ENCODE data around the gene TCF25.
"Not testable (repeated sequence)": the region's sequence is repeated elsewhere in the genome, so short reads cannot be mapped to it uniquely, and the experiment has no call there.

Gene TCF25

GRCh38 chr16:89921131-89921701 lies 47.8 kb downstream of the TCF25 start:
- no peak for FAIRE-seq

- no peak for FAIRE-seq
Measured at GRCh38 chr16:89921702-89922476, 48.5 kb downstream of the TCF25 start.

DNA sequence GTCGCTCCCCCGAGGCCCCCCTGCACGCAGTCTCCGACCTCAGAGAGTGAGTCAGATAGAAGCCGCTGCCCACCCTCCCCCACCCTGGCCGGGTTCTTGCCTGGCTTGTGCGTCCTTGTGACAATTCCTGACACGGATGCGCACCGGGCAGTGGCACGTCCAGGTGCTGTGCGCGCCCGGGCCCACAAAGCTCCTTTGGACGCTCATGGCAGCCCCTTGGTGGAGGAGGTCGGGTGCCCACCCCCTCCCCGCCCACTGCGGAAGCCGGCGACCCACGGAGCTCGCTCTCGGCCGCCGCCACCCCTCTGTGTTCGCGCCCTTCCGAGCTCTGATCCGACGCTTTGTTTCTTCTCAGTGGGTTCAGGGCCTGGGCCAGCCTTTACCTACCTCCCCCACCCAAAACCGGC lies 49.1 kb downstream of the TCF25 start:
- no peak for FAIRE-seq

GRCh38 chr16:89922884-89923639 lies 49.7 kb downstream of the TCF25 start, which contains the start of gene TUBB3:
Gene TUBB3, plus strand, starts transcription at chr16:89923342. Its CDS starts 60 bp downstream, at chr16:89923402.
- no peak for FAIRE-seq

GRCh38 chr16:89923640-89924296 lies 50.4 kb downstream of the TCF25 start:
- no peak for FAIRE-seq

DNA sequence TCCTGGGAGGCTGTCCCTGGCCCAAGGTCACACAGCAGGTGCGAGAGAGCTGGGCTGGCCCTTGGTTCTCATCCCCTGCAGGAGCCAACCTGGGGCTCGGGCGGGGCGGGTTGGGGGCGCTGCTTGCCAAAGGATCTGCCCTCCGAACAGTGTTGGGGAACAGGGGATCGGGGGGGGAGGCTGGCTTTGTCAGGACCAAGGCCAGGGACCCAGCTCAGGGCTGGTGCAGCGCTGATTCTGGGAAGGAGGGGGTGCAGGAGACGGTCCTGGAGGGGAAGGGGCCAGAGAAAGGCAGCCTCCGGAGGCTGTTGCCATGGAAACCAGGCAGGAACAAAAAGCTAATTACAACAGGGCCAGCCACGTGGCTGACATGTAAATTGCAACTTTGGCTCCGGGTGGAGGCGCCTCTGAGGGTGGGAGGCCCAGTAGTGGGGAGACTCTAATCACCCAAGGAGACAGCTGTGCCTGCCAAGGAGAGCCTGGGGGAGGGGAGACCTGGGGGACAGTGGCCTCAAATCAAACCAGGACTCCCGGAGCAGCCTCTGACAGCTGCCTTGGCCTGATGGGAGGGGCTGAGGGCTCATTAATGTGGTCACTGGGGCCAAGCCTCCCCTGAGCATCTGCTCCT lies 51.0 kb downstream of the TCF25 start:
- no peak for FAIRE-seq

- FAIRE-seq: no peak
Measured at GRCh38 chr16:89924925-89925307, 51.5 kb downstream of the TCF25 start.

- FAIRE-seq: no peak
Measured at GRCh38 chr16:89925596-89926079, 52.2 kb downstream of the TCF25 start.

DNA sequence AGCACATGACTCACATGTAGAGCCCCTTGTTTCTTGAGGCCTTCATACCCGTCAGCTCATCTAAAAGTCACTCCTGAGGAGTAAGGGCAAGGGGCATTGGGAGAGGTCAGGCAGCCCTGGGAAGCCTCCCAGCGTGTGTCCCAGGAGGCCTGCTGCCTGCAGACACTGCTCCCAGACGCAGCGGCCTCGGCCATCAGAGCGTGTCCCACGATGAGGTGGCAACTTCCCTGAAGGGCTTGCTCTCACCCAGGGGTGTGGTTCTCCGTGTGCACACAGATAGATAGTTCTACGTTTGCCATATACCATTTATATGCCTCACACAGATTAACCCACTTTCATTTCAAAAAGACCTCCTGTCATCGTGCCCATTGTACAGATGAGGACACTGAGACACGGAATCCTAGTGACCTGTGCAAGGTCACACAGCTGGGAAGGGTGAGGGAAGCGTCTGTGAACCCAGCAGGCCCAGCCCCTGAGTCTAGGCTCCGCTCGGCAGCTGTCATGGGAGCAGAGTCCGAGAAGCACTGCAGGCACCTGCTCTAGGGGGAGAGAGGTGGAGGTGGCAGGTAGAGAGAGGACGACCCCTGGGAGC lies 58.0 kb downstream of the TCF25 start:
- no peak for FAIRE-seq

DNA sequence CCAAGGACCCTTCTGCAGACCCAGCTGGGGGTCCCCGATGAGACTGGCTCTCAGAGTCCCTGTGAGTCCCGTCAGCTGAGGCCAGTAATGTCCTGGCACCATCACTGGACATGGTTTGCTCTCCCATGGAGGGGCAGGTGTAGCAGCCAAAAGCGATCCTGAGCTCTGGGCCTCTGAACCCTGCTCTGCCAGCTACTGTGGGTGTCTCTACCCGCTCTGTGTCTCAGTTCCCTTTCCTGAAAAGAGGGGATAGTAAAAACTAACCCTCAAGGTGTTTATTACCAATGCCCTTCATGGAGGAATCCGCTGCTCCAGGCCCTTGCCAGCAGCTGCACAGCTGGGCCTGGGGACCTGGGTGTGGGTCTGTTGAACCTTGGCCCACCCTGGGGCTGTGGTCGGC lies 58.6 kb downstream of the TCF25 start:
- FAIRE-seq: no peak

DNA sequence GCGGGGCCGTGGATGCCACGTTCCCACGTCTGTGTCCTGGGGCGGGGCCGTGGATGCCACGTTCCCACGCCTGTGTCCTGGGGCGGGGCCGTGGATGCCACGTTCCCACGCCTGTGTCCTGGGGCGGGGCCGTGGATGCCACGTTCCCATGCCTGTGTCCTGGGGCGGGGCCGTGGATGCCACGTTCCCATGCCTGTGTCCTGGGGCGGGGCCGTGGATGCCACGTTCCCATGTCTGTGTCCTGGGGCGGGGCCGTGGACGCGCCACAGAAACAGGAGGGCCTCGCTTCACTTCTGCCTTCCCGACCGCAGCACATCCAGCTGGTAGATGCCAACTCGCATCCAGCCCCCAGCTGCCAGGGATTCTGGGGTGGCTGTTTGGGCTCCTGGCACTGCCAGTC lies 60.6 kb downstream of the TCF25 start:
- not testable (repeated sequence) for FAIRE-seq

DNA sequence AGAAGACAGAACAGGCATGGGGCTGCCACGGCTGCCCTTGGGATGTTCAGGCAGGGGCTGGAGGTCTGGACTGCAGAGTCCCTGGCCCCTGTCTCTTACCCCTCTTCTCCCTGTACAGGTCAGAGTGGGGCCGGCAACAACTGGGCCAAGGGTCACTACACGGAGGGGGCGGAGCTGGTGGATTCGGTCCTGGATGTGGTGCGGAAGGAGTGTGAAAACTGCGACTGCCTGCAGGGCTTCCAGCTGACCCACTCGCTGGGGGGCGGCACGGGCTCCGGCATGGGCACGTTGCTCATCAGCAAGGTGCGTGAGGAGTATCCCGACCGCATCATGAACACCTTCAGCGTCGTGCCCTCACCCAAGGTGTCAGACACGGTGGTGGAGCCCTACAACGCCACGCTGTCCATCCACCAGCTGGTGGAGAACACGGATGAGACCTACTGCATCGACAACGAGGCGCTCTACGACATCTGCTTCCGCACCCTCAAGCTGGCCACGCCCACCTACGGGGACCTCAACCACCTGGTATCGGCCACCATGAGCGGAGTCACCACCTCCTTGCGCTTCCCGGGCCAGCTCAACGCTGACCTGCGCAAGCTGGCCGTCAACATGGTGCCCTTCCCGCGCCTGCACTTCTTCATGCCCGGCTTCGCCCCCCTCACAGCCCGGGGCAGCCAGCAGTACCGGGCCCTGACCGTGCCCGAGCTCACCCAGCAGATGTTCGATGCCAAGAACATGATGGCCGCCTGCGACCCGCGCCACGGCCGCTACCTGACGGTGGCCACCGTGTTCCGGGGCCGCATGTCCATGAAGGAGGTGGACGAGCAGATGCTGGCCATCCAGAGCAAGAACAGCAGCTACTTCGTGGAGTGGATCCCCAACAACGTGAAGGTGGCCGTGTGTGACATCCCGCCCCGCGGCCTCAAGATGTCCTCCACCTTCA lies 61.5 kb downstream of the TCF25 start:
- no peak for FAIRE-seq

- not testable (repeated sequence) for FAIRE-seq
Measured at GRCh38 chr16:89935620-89936019, 62.2 kb downstream of the TCF25 start.

GRCh38 chr16:89936034-89936433 lies 62.6 kb downstream of the TCF25 start:
- no peak for FAIRE-seq

DNA sequence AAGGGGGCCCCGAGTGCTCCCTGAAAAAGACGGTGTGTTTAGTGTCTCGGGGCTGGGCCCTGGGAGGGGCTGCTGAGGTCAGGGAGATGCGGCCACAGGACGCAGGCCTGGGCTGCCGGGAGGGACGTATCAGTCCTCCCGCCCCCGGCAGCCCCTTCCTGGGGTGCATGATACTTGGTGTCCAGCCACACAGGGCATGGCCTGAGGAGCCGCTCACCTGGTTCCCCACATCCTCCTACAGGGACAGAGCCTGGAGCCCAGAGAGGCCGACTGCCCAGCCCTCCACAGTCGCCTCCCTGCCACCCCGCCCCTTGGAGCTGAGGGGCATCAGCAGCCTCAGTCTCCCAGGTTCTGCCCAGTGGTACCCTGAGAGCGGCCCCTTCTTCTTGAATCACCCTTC lies 63.1 kb downstream of the TCF25 start:
- FAIRE-seq: no peak

DNA sequence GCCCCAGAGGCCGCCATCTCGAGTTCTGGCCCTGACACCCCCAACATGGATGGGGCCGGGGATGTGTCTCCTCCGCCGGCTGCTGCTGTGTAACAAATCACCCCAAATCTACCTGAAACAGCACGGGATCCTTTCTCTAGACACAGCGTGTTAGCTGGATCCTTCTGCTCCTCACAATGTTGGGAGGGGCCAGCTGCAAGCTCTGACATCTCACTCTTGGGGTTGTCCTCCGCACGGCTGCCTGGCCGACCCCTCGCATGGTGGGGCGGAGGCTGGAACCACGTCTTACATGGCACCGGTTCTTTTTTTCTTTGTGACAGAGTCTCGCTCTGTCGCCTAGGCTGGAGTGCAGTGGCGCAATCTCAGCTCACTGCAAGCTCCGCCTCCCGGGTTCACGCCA lies 63.6 kb downstream of the TCF25 start:
- no peak for FAIRE-seq

GRCh38 chr16:89938175-89938885 lies 64.9 kb downstream of the TCF25 start:
- FAIRE-seq: no peak

DNA sequence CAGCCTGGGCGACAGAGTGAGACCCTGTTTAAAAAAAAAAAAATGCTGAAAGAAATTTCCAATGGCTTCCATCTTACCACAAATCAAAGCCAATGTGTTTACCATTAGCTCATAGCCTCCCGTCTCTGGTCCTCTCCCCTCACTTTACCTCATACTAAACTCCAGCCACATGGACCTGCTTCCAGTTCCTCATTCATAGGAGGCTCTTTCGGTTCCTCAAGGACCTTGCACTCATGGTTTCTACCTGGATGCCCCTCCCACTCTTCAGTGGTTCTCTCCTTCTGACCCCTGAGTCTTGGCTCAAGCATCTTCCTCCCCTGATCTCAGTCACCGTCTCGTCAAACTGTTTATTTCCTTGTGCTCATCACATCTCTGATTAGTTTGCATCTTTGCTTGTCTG lies 71.4 kb downstream of the TCF25 start:
- FAIRE-seq: no peak

DNA sequence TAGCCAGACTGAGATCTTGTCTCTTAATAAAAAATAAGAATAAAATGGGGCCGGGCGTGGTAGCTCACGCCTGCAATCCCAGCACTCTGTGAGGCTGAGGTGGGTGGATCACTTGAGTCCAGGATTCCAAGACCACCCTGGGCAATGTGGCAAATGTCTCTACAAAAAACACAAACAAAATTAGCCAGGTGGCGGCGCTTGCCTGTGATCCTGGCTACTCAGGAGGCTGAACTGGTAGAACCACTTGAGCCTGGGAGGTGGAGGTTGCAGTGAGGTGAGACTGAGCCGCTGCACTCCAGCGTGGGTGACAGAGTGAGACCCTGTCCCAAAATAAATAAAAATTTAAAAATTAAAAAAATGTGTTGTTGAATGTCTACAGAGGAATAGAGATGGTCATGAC lies 72.3 kb downstream of the TCF25 start:
- no peak for FAIRE-seq

GRCh38 chr16:89946515-89946914 lies 73.1 kb downstream of the TCF25 start:
- FAIRE-seq: no peak
